K562 (cell line): ENCODE results near the gene GNAQ. TPM values are rescaled to one million over a fixed set of nuclear protein-coding genes. Genes with fewer than 3 reads are reported as not detected.

Experiments used
- ATAC-seq: fragments of 200-7000 bp; cut with Tn5 transposase; 3 replicates; pipeline ENCODE4 v1.9.1; 2020; ENCODE audit warnings: moderate library complexity
- BruUV-seq: library from RNA; stranded (reverse); fragments of 400-500 nt; replicated peaks from 2 replicates; lab custom pipeline; 2021; lab: Mats Ljungman, UMichigan
- CTCF ChIA-PET: fragments of 300-600 bp; formaldehyde crosslinking; extraction: SDS; loops from one replicate; lab custom pipeline; 2021; ENCODE audit warnings: low intra/inter-chr PET ratio; lab: Yijun Ruan, JAX
- POLR2A ChIA-PET: fragments of 300-600, 350-650 bp; sonication (Branson Sonifier 250); formaldehyde crosslinking; extraction: SDS; loops from one replicate; lab custom pipeline; 2021; ENCODE audit warnings: antibody characterized with exemption, inconsistent platforms; lab: Yijun Ruan, JAX
- DNase-seq, 4 experiments: peaks; one replicate each; pipeline versions ENCODE4 v3.0.0 to v3.0.0-alpha.2; 2011 to 2018; ENCODE audit warnings: low spot score in 3 of 4, mixed read lengths in 3 of 4; ENCODE audit errors: extremely low read depth in 1 of 4
- FAIRE-seq: peaks from 2 replicates; lab custom pipeline; 2011; peaks lifted over from hg19 to GRCh38; lab: Jason Lieb, UNC
- H2AFZ ChIP-seq: 2 replicates; pipeline ENCODE4 v1.6.0; 2011; ENCODE audit warnings: low read depth, low read length, control low read depth, inconsistent platforms
- H3K27ac ChIP-seq: fragments of 200-600 bp; 3 replicates; pipeline ENCODE4 v1.8.0; 2011; ENCODE audit warnings: low read depth, mild to moderate bottlenecking, control low read depth, inconsistent platforms, low read length, moderate library complexity, mixed read lengths; ENCODE audit errors: extremely low read depth
- H3K27me3 ChIP-seq, 2 experiments: fragments of 300-600 bp in 1 of 2; 2 replicates in 1 of 2; 3 replicates in 1 of 2; pipeline versions ENCODE4 v1.6.0 to v1.8.0; 2011; ENCODE audit warnings: inconsistent platforms in 2 of 2, low read length in 2 of 2, mild to moderate bottlenecking in 1 of 2, mixed read lengths in 1 of 2, moderate library complexity in 1 of 2; ENCODE audit not compliant: control insufficient read depth in 2 of 2, insufficient read depth in 2 of 2
- H3K36me3 ChIP-seq: fragments of 300-600 bp; 3 replicates; pipeline ENCODE4 v1.8.0; 2011; ENCODE audit warnings: mild to moderate bottlenecking, low read length, inconsistent platforms; ENCODE audit not compliant: control insufficient read depth, insufficient read depth
- H3K4me1 ChIP-seq, 2 experiments: fragments of 200-600 bp in 1 of 2; replicated peaks in 1 of 2; 2 replicates in 1 of 2; 3 replicates in 1 of 2; pipeline versions ENCODE4 v1.5.1 to v1.8.0; 2011; ENCODE audit warnings: inconsistent platforms in 2 of 2, low read length in 2 of 2, mild to moderate bottlenecking in 1 of 2, mixed read lengths in 1 of 2, moderate library complexity in 1 of 2; ENCODE audit not compliant: control insufficient read depth in 2 of 2, insufficient read depth in 2 of 2
- H3K4me2 ChIP-seq: 2 replicates; pipeline ENCODE4 v1.6.1; 2011; ENCODE audit warnings: low read length, control low read depth, inconsistent platforms, mixed read lengths; ENCODE audit not compliant: insufficient read depth
- H3K4me3 ChIP-seq: fragments of 200-600 bp; sonication (generic), shearing (Covaris generic); 2 replicates; pipeline ENCODE4 v1.5.1; 2016; ENCODE audit warnings: control low read depth, inconsistent platforms
- H3K79me2 ChIP-seq: fragments of 200-600 bp; 3 replicates; pipeline ENCODE4 v1.8.0; 2011; ENCODE audit warnings: low read length, inconsistent platforms; ENCODE audit not compliant: control insufficient read depth, insufficient read depth
- H3K9ac ChIP-seq, 2 experiments: 2 replicates each; pipeline versions ENCODE4 v1.6.0 to v1.6.1; 2011; ENCODE audit warnings: low read depth in 2 of 2, low read length in 2 of 2, control low read depth in 1 of 2, inconsistent platforms in 1 of 2, mild to moderate bottlenecking in 1 of 2, mixed read lengths in 1 of 2; ENCODE audit not compliant: insufficient read depth in 1 of 2
- H3K9me1 ChIP-seq: one replicate; pipeline ENCODE4 v1.6.0; 2011; ENCODE audit warnings: inconsistent platforms, mild to moderate bottlenecking, low read length, moderate library complexity; ENCODE audit not compliant: control insufficient read depth, insufficient read depth
- H3K9me3 ChIP-seq: replicated peaks from 2 replicates; pipeline ENCODE4 v1.5.1; 2011; ENCODE audit warnings: low read depth, low read length, inconsistent platforms; ENCODE audit not compliant: control insufficient read depth, insufficient read depth
- H4K20me1 ChIP-seq: replicated peaks from 2 replicates; pipeline ENCODE4 v1.6.1; 2011; ENCODE audit warnings: low read length, inconsistent platforms, mixed read lengths; ENCODE audit not compliant: control insufficient read depth, insufficient read depth
- CTBP1 ChIP-seq: fragments of 450-650 bp; IDR thresholded peaks from 2 replicates; pipeline ENCODE4 v1.6.1; 2016; ENCODE audit warnings: borderline replicate concordance
- ELF4 ChIP-seq: fragments of 450-650 bp; formaldehyde crosslinking; IDR thresholded peaks from 2 replicates; pipeline ENCODE4 v1.4.0; 2022; ENCODE audit warnings: missing genetic modification characterization
- GTF2F1 ChIP-seq: IDR thresholded peaks from 2 replicates; pipeline ENCODE4 v1.6.1; 2011; ENCODE audit warnings: low read depth, low read length, improper control_type of control experiment
- HNRNPL ChIP-seq: fragments of 200-400 bp; formaldehyde crosslinking; IDR thresholded peaks from 2 replicates; pipeline ENCODE4 v1.6.1; 2017; ENCODE audit warnings: low read depth, mild to moderate bottlenecking, low read length
- KDM1A ChIP-seq, 2 experiments: fragments of 450-650 bp; IDR thresholded peaks; 2 replicates each; pipeline ENCODE4 v1.6.1; 2016; ENCODE audit warnings: mild to moderate bottlenecking in 2 of 2
- KLF1 ChIP-seq: fragments of 450-650 bp; IDR thresholded peaks from 2 replicates; pipeline ENCODE4 v1.6.1; 2016; ENCODE audit warnings: missing genetic modification characterization, missing compliant biosample characterization
- MNT ChIP-seq, 2 experiments: fragments of 450-650 bp; conservative IDR thresholded peaks; 2 replicates each; pipeline ENCODE4 v1.6.1; 2017; ENCODE audit warnings: mild to moderate bottlenecking in 2 of 2, moderate library complexity in 2 of 2
- NELFE ChIP-seq: IDR thresholded peaks from 2 replicates; pipeline ENCODE4 v1.6.1; 2011; ENCODE audit warnings: mild to moderate bottlenecking; ENCODE audit not compliant: insufficient read depth, insufficient read length
- NR0B1 ChIP-seq: fragments of 450-650 bp; IDR thresholded peaks from one replicate; pipeline ENCODE4 v1.6.1; 2018; ENCODE audit warnings: mild to moderate bottlenecking, moderate library complexity; ENCODE audit not compliant: partially characterized antibody
- NR2F6 ChIP-seq: fragments of 450-650 bp; formaldehyde crosslinking; IDR thresholded peaks from 2 replicates; pipeline ENCODE4 v1.4.0; 2020; ENCODE audit warnings: mild to moderate bottlenecking
- PTBP1 ChIP-seq: fragments of 200-400 bp; formaldehyde crosslinking; IDR thresholded peaks from 2 replicates; pipeline ENCODE4 v1.6.1; 2017; ENCODE audit warnings: low read depth, low read length
- RFX5 ChIP-seq: IDR thresholded peaks from 2 replicates; pipeline ENCODE4 v1.6.1; 2011; ENCODE audit warnings: low read depth, mild to moderate bottlenecking, improper control_type of control experiment, low read length
- SAP30 ChIP-seq: fragments of 200-600 bp; sonication (generic); IDR thresholded peaks from 2 replicates; pipeline ENCODE4 v1.6.1; 2012; ENCODE audit warnings: borderline replicate concordance, low read depth, mild to moderate bottlenecking, moderate library complexity, low read length, control low read depth, inconsistent platforms; ENCODE audit not compliant: insufficient read depth, poor library complexity, severe bottlenecking
- TARDBP ChIP-seq: fragments of 450-650 bp; IDR thresholded peaks from 2 replicates; pipeline ENCODE4 v1.6.1; 2016
- ZNF224 ChIP-seq: sonication (generic); formaldehyde crosslinking; IDR thresholded peaks from 2 replicates; pipeline ENCODE4 v1.8.0; 2022; ENCODE audit warnings: mild to moderate bottlenecking, missing genetic modification reagents
- ZNF644 ChIP-seq: fragments of 200-800 bp; sonication (Bioruptor generic); IDR thresholded peaks from 2 replicates; pipeline ENCODE4 v1.6.1; 2016; ENCODE audit warnings: low read depth, missing genetic modification characterization, missing compliant biosample characterization
- WGBS: fragments of 100-300 bp; shearing (Covaris generic); methylation state at CpG from one replicate; pipeline ENCODE4 v1.1.6; 2016; ENCODE audit warnings: low coverage, mixed read lengths; ENCODE audit not compliant: insufficient coverage; ENCODE audit errors: missing lambda C conversion rate; 5-methylcytosine and 5-hydroxymethylcytosine counted together
- in situ Hi-C: fragments of 300-500 bp; cut with MboI; formaldehyde crosslinking; loops from 4 replicates; pipeline ENCODE4 v1.15.0; 2018; ENCODE audit warnings: inconsistent platforms, mixed read lengths
- intact Hi-C: fragments of 100-400 bp; cut with micrococcal nuclease; formaldehyde crosslinking; loops from 2 replicates; pipeline ENCODE4 v1.14.2; 2022
- polyA plus RNA-seq, 8 experiments: library from polyadenylated mRNA; depleted of rRNA in 4 of 8; stranded (reverse) in 5 of 8; unstranded in 3 of 8; fragments of >200 nt; fragmentation: Nextera tagmentation in 2 of 8; fragmentation: Illumina TruSeq in 1 of 8; extraction: Ambion mirVana in 2 of 8; extraction: Trizol in 1 of 8; gene quantifications; 2 replicates each; pipeline versions ENCODE4 v1.2.1 to v1.2.3, GENCODE V29; 2011 to 2014; ENCODE audit warnings: inconsistent platforms in 1 of 8, missing spikeins in 1 of 8
- total RNA-seq, 7 experiments: library from RNA; depleted of rRNA in 6 of 7; stranded (reverse); fragments of >200 nt in 6 of 7; fragmentation: Illumina TruSeq in 2 of 7; extraction: Trizol in 2 of 7; gene quantifications; 2 replicates each; pipeline versions ENCODE4 v1.2.1 to v1.2.3, GENCODE V29; 2011 to 2021; ENCODE audit warnings: low replicate concordance in 1 of 7

GNAQ gene
- total and polyA plus RNA-seq, 9 of the 15 experiments (the other 6 are each of a cell fraction or from before 2014, with no cell fraction given), result 4.8 to 27.9 (median 17.5) TPM

GRCh38 chr9:77872177-77872576 is 159.4 kb downstream of the GNAQ start:
- TF ChIP-seq PTBP1 (no peak), KLF1 (tag) (no peak), GTF2F1 (no peak), SAP30 (no peak), NELFE (no peak), KDM1A (IDR thresholded peaks at IDR 0.05) (no peak)
- no peaks in the 10 kb centered on the region; a peak in 2 of 5 replicates for H3K4me1 ChIP-seq
- H3K9me3 ChIP-seq, result no peaks in the 10 kb centered on the region
- POLR2A ChIA-PET, result no interaction called here
- no TSS peak for BruUV-seq
- H3K9me1 ChIP-seq, result no peaks in the 10 kb centered on the region
- no peak overlapping the region for H3K9ac ChIP-seq
- no peaks in the 10 kb centered on the region for H3K36me3 ChIP-seq
- H3K4me2 ChIP-seq, result no peak overlapping the region
- H4K20me1 ChIP-seq, result no peaks in the 10 kb centered on the region
- intact Hi-C loops, result no loop called here
- CTCF ChIA-PET, result no interaction called here
- H3K4me3 ChIP-seq, result no peak overlapping the region
- no peak overlapping the region for H2AFZ ChIP-seq
- FAIRE-seq, result no peak
- in situ Hi-C loops, result no loop called here
- no peak for ATAC-seq
- H3K27me3 ChIP-seq, result no peaks in the 10 kb centered on the region
- no peak for DNase-seq
- peaks cover 19% of the 10 kb centered on the region; the same call in 1 of the 3 replicates for H3K79me2 ChIP-seq
- H3K27ac ChIP-seq, result no peak overlapping the region

GRCh38 chr9:77871483-77871882 is 160.1 kb downstream of the GNAQ start:
- FAIRE-seq (no peak), ATAC-seq (no peak), DNase-seq (no peak)
- intact Hi-C loops, result no loop called here
- Histone ChIP-seq H3K27ac (no peak overlapping the region), H3K27me3 (no peaks in the 10 kb centered on the region), H3K9ac (no peak overlapping the region), H4K20me1 (no peaks in the 10 kb centered on the region), H2AFZ (no peak overlapping the region), H3K4me2 (no peak overlapping the region), H3K9me3 (no peaks in the 10 kb centered on the region), H3K79me2 (peaks cover 16% of the 10 kb centered on the region; the same call in 2 of the 3 replicates), H3K4me1 (no peaks in the 10 kb centered on the region; a peak in 1 of 5 replicates), H3K4me3 (no peak overlapping the region), H3K36me3 (no peaks in the 10 kb centered on the region), H3K9me1 (no peaks in the 10 kb centered on the region)
- no TSS peak for BruUV-seq
- ChIA-PET CTCF (no interaction called here), POLR2A (no interaction called here)
- WGBS, result 100% methylated on average over 1 of the region's 1 CpG
- in situ Hi-C loops, result no loop called here
- TF ChIP-seq ZNF224 (CRISPR knock-in tag) (no peak), ZNF644 (tag) (no peak), NR0B1 (no peak), HNRNPL (no peak), ELF4 (CRISPR knock-in tag) (no peak), CTBP1 (no peak), RFX5 (no peak), TARDBP (no peak), MNT (conservative IDR thresholded peaks at IDR 0.05) (no peak), NR2F6 (no peak)
